ENCODE results near the gene PSMD9.

Gene PSMD9

GRCh38 chr12:121955258-121956237 is 67.0 kb downstream of the PSMD9 start:
- H3K27ac ChIP-seq (ENCODE audit: low read depth, low read length, severe bottlenecking): no peak overlapping the region
- peaks cover 4% of the 10 kb centered on the region for H3K4me1 ChIP-seq (ENCODE audit: control insufficient read depth, insufficient read depth, low read length, poor library complexity, severe bottlenecking)
- H3K36me3 ChIP-seq (ENCODE audit: control insufficient read depth, insufficient read depth, low read length): no peaks in the 10 kb centered on the region
- no peaks in the 10 kb centered on the region for H3K9me3 ChIP-seq (ENCODE audit: control insufficient read depth, low read length)
- WGBS, 2 experiments (ENCODE audit: insufficient coverage in 2 of 2): 93 to 95% methylated on average over 12 to 13 of the region's 13 CpGs
- H3K4me3 ChIP-seq (ENCODE audit: extremely low read depth, insufficient read depth, low read length, poor library complexity, severe bottlenecking): no peak overlapping the region

- H3K9me3 ChIP-seq (ENCODE audit: control insufficient read depth, low read length): no peaks in the 10 kb centered on the region
- H3K4me1 ChIP-seq (ENCODE audit: control insufficient read depth, insufficient read depth, low read length, poor library complexity, severe bottlenecking): peaks cover 4% of the 10 kb centered on the region
- H3K4me3 ChIP-seq (ENCODE audit: extremely low read depth, insufficient read depth, low read length, poor library complexity, severe bottlenecking): no peak overlapping the region
- H3K36me3 ChIP-seq (ENCODE audit: control insufficient read depth, insufficient read depth, low read length): no peaks in the 10 kb centered on the region
- no peak overlapping the region for H3K27ac ChIP-seq (ENCODE audit: low read depth, low read length, severe bottlenecking)
- WGBS, 2 experiments (ENCODE audit: insufficient coverage in 2 of 2): 86 to 93% methylated on average over 5 of the region's 6 CpGs
Observed at GRCh38 chr12:121957861-121958515, 69.4 kb downstream of the PSMD9 start.

DNA sequence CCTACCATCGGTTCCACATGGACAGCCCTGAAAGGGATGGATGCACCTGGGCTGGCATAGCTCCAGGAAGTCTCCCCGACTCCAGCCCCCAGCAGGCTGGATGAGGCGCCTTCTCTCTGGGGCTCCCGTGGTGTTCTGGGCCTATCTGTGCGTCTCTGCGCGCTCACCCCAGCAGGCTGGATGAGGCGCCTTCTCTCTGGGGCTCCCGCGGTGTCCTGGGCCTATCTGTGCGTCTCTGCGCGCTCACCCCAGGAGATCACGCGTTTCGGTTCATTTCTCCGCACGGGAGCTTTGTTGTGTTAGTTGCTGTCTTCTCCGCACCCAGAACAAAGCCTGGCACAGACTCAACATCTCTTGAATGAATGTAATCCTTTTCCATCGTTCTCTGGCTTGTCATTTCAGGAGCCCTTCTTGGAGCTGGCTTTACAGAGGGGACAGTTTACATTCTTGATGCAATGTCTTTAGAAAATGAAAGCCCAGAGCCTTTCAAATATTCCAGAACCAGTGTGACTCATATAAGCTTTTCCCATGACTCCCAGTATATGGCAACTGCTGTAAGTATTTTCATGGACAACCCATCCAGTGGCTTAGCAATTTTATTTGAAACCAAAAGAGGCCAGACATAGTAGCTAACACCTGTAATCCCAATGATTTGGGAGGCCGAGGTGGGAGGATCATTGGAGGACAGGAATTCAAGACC is 70.1 kb downstream of the PSMD9 start:
- Histone ChIP-seq H3K27ac (ENCODE audit: low read depth, low read length, severe bottlenecking) (no peak overlapping the region), H3K9me3 (ENCODE audit: control insufficient read depth, low read length) (no peaks in the 10 kb centered on the region), H3K4me1 (ENCODE audit: control insufficient read depth, insufficient read depth, low read length, poor library complexity, severe bottlenecking) (peaks cover 4% of the 10 kb centered on the region), H3K4me3 (ENCODE audit: extremely low read depth, insufficient read depth, low read length, poor library complexity, severe bottlenecking) (no peak overlapping the region), H3K36me3 (ENCODE audit: control insufficient read depth, insufficient read depth, low read length) (no peaks in the 10 kb centered on the region)
- 76 to 93% methylated on average over 19 to 21 of the region's 21 CpGs for WGBS, 2 experiments (ENCODE audit: insufficient coverage in 2 of 2)

- Histone ChIP-seq H3K4me3 (ENCODE audit: extremely low read depth, insufficient read depth, low read length, poor library complexity, severe bottlenecking) (no peak overlapping the region), H3K27ac (ENCODE audit: low read depth, low read length, severe bottlenecking) (no peak overlapping the region), H3K4me1 (ENCODE audit: control insufficient read depth, insufficient read depth, low read length, poor library complexity, severe bottlenecking) (peaks cover 4% of the 10 kb centered on the region), H3K36me3 (ENCODE audit: control insufficient read depth, insufficient read depth, low read length) (no peaks in the 10 kb centered on the region), H3K9me3 (ENCODE audit: control insufficient read depth, low read length) (no peaks in the 10 kb centered on the region)
- WGBS, 2 experiments (ENCODE audit: insufficient coverage in 2 of 2): 91 to 99% methylated on average over 7 of the region's 7 CpGs
Observed at GRCh38 chr12:121960541-121960940, 72.0 kb downstream of the PSMD9 start.

DNA sequence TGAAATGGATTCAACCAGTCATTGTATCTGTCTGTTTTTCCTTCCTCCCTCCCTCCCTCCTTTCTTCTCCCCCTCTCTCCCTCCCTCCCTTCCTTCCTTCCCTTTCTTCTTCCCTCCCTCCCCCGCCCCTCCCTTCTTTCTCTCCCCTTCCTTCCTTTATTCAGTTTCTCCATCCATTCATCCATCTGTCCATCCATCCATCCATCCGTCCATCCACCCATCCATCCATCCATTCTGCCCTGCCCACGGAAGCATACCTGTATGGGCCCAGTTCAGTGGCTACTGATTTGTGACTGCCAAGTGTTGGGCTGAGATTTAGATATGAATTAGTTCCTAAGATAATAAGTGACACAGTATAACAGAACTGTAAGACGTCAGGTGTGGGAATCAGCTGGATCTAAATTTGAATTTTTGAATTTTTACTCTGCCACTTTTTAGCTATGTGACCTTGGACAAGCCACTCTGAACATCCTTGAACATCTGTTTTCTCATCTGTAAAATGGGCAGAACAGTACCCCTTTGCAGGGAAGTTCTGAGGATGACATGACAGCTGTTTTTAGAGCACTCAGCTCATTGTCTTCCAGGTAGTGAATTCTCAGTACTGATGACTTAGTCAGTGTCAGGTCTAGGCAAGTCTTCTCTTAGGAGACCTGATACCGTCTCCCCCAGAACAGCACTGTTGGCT is 72.7 kb downstream of the PSMD9 start:
- Histone ChIP-seq H3K4me1 (ENCODE audit: control insufficient read depth, insufficient read depth, low read length, poor library complexity, severe bottlenecking) (peaks cover 4% of the 10 kb centered on the region), H3K9me3 (ENCODE audit: control insufficient read depth, low read length) (no peaks in the 10 kb centered on the region), H3K27ac (ENCODE audit: low read depth, low read length, severe bottlenecking) (no peak overlapping the region), H3K36me3 (ENCODE audit: control insufficient read depth, insufficient read depth, low read length) (no peaks in the 10 kb centered on the region), H3K4me3 (ENCODE audit: extremely low read depth, insufficient read depth, low read length, poor library complexity, severe bottlenecking) (no peak overlapping the region)
- 80 to 100% methylated on average over 1 to 2 of the region's 5 CpGs for WGBS, 2 experiments (ENCODE audit: insufficient coverage in 2 of 2)

DNA sequence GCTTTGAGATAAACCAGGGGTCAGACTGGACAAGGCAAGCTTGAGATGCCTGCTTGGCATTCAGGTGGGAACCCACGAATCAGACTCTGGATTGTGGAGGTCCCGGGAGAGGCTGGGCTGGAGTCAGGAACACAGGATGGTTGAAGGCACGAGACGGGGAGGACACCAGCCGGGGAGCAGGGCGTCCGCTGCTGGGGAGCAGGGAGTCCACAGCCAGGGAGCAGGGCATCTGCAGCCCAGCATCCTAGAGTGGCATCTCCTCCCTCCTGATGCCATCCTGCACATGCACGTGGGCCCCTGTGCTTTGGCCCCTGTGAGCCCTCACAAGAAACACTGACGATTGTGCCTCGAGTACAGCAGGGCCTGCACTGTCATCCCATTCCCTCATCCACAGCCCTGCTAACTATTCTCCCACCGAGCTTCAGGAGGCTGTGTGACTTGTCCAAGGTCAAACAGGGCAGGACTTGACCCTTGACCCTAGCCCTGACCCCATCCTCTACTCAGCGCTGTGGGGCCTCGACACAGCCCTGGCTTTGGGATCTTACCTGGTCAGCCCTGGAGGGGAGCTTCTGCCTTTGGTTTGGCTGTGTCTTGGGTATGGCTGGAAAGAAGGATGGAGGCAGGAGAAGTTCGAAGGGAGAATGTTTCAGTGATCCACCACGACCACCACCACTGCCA is 74.9 kb downstream of the PSMD9 start:
- Histone ChIP-seq H3K36me3 (ENCODE audit: control insufficient read depth, insufficient read depth, low read length) (no peaks in the 10 kb centered on the region), H3K4me3 (ENCODE audit: extremely low read depth, insufficient read depth, low read length, poor library complexity, severe bottlenecking) (no peak overlapping the region), H3K4me1 (ENCODE audit: control insufficient read depth, insufficient read depth, low read length, poor library complexity, severe bottlenecking) (peaks cover 4% of the 10 kb centered on the region), H3K9me3 (ENCODE audit: control insufficient read depth, low read length) (no peaks in the 10 kb centered on the region), H3K27ac (ENCODE audit: low read depth, low read length, severe bottlenecking) (no peak overlapping the region)
- WGBS, 2 experiments (ENCODE audit: insufficient coverage in 2 of 2): 89 to 93% methylated on average over 10 to 11 of the region's 15 CpGs

GRCh38 chr12:121964813-121965643 is 76.4 kb downstream of the PSMD9 start:
- no peaks in the 10 kb centered on the region for H3K36me3 ChIP-seq (ENCODE audit: control insufficient read depth, insufficient read depth, low read length)
- H3K4me1 ChIP-seq (ENCODE audit: control insufficient read depth, insufficient read depth, low read length, poor library complexity, severe bottlenecking): peaks cover 4% of the 10 kb centered on the region
- H3K4me3 ChIP-seq (ENCODE audit: extremely low read depth, insufficient read depth, low read length, poor library complexity, severe bottlenecking): no peak overlapping the region
- no peaks in the 10 kb centered on the region for H3K9me3 ChIP-seq (ENCODE audit: control insufficient read depth, low read length)
- 84% methylated on average over 2 to 3 of the region's 9 CpGs for WGBS, 2 experiments (ENCODE audit: insufficient coverage in 2 of 2)
- H3K27ac ChIP-seq (ENCODE audit: low read depth, low read length, severe bottlenecking): no peak overlapping the region

- no peaks in the 10 kb centered on the region for H3K4me1 ChIP-seq (ENCODE audit: control insufficient read depth, insufficient read depth, low read length, poor library complexity, severe bottlenecking)
- no peaks in the 10 kb centered on the region for H3K9me3 ChIP-seq (ENCODE audit: control insufficient read depth, low read length)
- WGBS, 2 experiments (ENCODE audit: insufficient coverage in 2 of 2): 96 to 100% methylated on average over 4 to 5 of the region's 5 CpGs
- no peaks in the 10 kb centered on the region for H3K36me3 ChIP-seq (ENCODE audit: control insufficient read depth, insufficient read depth, low read length)
- H3K4me3 ChIP-seq (ENCODE audit: extremely low read depth, insufficient read depth, low read length, poor library complexity, severe bottlenecking): no peak overlapping the region
- no peak overlapping the region for H3K27ac ChIP-seq (ENCODE audit: low read depth, low read length, severe bottlenecking)
Observed at GRCh38 chr12:121966959-121967358, 78.4 kb downstream of the PSMD9 start.

All from mesodermal cell (in vitro differentiated cells).